Endodermal cell (in vitro differentiated cells): ENCODE results near the gene KRTAP9-9. TPM values are rescaled to one million over a fixed set of nuclear protein-coding genes. Genes with fewer than 3 reads are reported as not detected.
"Not testable (repeated sequence)": the region's sequence is repeated elsewhere in the genome, so short reads cannot be mapped to it uniquely, and the experiment has no call there.

ENCODE experiments used
- DNase-seq: peaks from one replicate; pipeline ENCODE4 v3.0.0-alpha.2; 2017
- H3K27ac ChIP-seq: 2 replicates; pipeline ENCODE4 v1.5.1; 2013; ENCODE audit warnings: mild to moderate bottlenecking, low read depth, low read length, moderate library complexity
- H3K27me3 ChIP-seq: 2 replicates; pipeline ENCODE4 v1.6.1; 2013; ENCODE audit warnings: mild to moderate bottlenecking, low read length, moderate library complexity; ENCODE audit not compliant: insufficient read depth, control insufficient read depth, poor library complexity, severe bottlenecking
- H3K36me3 ChIP-seq: 2 replicates; pipeline ENCODE4 v1.7.0; 2013; ENCODE audit warnings: mild to moderate bottlenecking, low read length, moderate library complexity; ENCODE audit not compliant: control insufficient read depth, insufficient read depth
- H3K4me1 ChIP-seq: one replicate; pipeline ENCODE4 v1.7.0; 2013; ENCODE audit warnings: low read length; ENCODE audit not compliant: control insufficient read depth, insufficient read depth
- H3K4me3 ChIP-seq: 2 replicates; pipeline ENCODE4 v1.5.1; 2013; ENCODE audit warnings: mild to moderate bottlenecking, low read length, moderate library complexity
- H3K9ac ChIP-seq: 2 replicates; pipeline ENCODE4 v1.6.1; 2013; ENCODE audit warnings: mild to moderate bottlenecking, low read length, moderate library complexity; ENCODE audit not compliant: poor library complexity, severe bottlenecking; ENCODE audit errors: extremely low read depth
- H3K9me3 ChIP-seq: 2 replicates; pipeline ENCODE4 v1.6.1; 2013; ENCODE audit warnings: mild to moderate bottlenecking, low read length, moderate library complexity; ENCODE audit not compliant: control insufficient read depth
- H3K27ac Mint-ChIP-seq: 2 replicates; pipeline ENCODE4 v1.8.0; 2020; ENCODE audit warnings: mixed read lengths
- H3K27me3 Mint-ChIP-seq: 2 replicates; pipeline ENCODE4 v1.8.0; 2021; ENCODE audit warnings: mild to moderate bottlenecking, mixed read lengths; ENCODE audit not compliant: insufficient read depth
- H3K36me3 Mint-ChIP-seq: 2 replicates; pipeline ENCODE4 v1.8.0; 2020; ENCODE audit warnings: low read depth, mixed read lengths
- H3K4me1 Mint-ChIP-seq: 2 replicates; pipeline ENCODE4 v1.8.0; 2020; ENCODE audit warnings: mixed read lengths
- H3K4me3 Mint-ChIP-seq: 2 replicates; pipeline ENCODE4 v1.8.0; 2020; ENCODE audit warnings: mild to moderate bottlenecking, moderate library complexity, mixed read lengths
- H3K9me3 Mint-ChIP-seq: 2 replicates; pipeline ENCODE4 v1.8.0; 2020; ENCODE audit warnings: mild to moderate bottlenecking, mixed read lengths
- WGBS, 2 experiments: methylation state at CpG; one replicate each; pipeline versions ENCODE4 v1.1.5 to v1.1.7; 2013; ENCODE audit warnings: missing lambda C conversion rate in 2 of 2, mixed read lengths in 1 of 2; ENCODE audit not compliant: insufficient coverage in 1 of 2, insufficient read length in 1 of 2; 5-methylcytosine and 5-hydroxymethylcytosine counted together
- total RNA-seq, 2 donors: library from RNA; stranded (reverse); fragmentation: NEBNext Ultra II Directional in 1 of 2; extraction: Animal tissue kit (Norgen Biotek cat#: 25700) in 1 of 2; gene quantifications; 2 replicates in 1 of 2; 3 replicates in 1 of 2; pipeline ENCODE4 v1.2.1, GENCODE V29; 2021
- TF ChIP-seq, protein P1 (sequence below): fragments of 200-600 bp; sonication (generic); conservative IDR thresholded peaks from 2 replicates; pipeline ENCODE4 v1.5.0; 2021; ENCODE audit warnings: antibody characterized with exemption, mild to moderate bottlenecking

The KRTAP9-9 gene
- total RNA-seq, 2 donors from 2014 or later = not detected

DNA sequence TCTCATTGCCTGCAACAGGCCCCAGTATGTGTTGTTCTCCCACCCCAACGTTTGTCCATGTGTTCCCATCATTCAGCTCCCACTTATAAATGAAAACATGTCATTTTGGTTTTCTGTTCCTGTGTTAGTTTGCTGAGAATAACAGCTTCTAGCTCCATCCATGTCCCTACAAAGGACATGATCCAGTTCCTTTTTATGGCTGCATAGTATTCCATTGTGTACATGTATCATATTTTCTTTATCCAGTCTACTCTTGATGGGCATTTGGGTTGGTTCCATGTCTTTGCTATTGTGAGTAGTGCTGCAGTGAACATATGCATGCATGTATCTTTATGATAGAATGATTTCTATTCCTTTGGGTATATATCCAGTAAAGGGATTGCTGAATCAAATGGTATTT is 39.5 kb upstream of the KRTAP9-9 start:
- Mint-ChIP-seq H3K9me3 (peaks cover 8% of the 10 kb centered on the region), H3K4me1 (no peaks in the 10 kb centered on the region), H3K36me3 (no peaks in the 10 kb centered on the region), H3K4me3 (no peak overlapping the region), H3K27ac (no peak overlapping the region), H3K27me3 (peaks cover 11% of the 10 kb centered on the region)
- TF ChIP-seq, protein P1, sequence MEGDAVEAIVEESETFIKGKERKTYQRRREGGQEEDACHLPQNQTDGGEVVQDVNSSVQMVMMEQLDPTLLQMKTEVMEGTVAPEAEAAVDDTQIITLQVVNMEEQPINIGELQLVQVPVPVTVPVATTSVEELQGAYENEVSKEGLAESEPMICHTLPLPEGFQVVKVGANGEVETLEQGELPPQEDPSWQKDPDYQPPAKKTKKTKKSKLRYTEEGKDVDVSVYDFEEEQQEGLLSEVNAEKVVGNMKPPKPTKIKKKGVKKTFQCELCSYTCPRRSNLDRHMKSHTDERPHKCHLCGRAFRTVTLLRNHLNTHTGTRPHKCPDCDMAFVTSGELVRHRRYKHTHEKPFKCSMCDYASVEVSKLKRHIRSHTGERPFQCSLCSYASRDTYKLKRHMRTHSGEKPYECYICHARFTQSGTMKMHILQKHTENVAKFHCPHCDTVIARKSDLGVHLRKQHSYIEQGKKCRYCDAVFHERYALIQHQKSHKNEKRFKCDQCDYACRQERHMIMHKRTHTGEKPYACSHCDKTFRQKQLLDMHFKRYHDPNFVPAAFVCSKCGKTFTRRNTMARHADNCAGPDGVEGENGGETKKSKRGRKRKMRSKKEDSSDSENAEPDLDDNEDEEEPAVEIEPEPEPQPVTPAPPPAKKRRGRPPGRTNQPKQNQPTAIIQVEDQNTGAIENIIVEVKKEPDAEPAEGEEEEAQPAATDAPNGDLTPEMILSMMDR = no peak
- no peak for DNase-seq
- no peak overlapping the region for H3K27ac ChIP-seq
- 85 to 100% methylated on average over 1 of the region's 1 CpG for WGBS, 2 experiments
- H3K9ac ChIP-seq = no peak overlapping the region
- H3K4me1 ChIP-seq = no peaks in the 10 kb centered on the region
- no peaks in the 10 kb centered on the region for H3K27me3 ChIP-seq
- no peaks in the 10 kb centered on the region for H3K9me3 ChIP-seq
- H3K36me3 ChIP-seq = no peaks in the 10 kb centered on the region
- H3K4me3 ChIP-seq = no peak overlapping the region

GRCh38 chr17:41223821-41224220 is 31.4 kb upstream of the KRTAP9-9 start:
- Histone ChIP-seq H3K4me1 (no peaks in the 10 kb centered on the region), H3K9ac (no peak overlapping the region), H3K9me3 (no peaks in the 10 kb centered on the region), H3K36me3 (no peaks in the 10 kb centered on the region), H3K27me3 (no peaks in the 10 kb centered on the region), H3K27ac (no peak overlapping the region), H3K4me3 (no peak overlapping the region)
- DNase-seq = no peak
- WGBS, 2 experiments = 90 to 94% methylated on average over 2 of the region's 2 CpGs
- TF ChIP-seq, protein P1 = no peak
- no peak overlapping the region for H3K27ac Mint-ChIP-seq
- H3K4me3 Mint-ChIP-seq = no peak overlapping the region
- peaks cover 4% of the 10 kb centered on the region for H3K4me1 Mint-ChIP-seq
- H3K9me3 Mint-ChIP-seq = peaks cover 9% of the 10 kb centered on the region
- no peaks in the 10 kb centered on the region for H3K36me3 Mint-ChIP-seq
- peaks cover 18% of the 10 kb centered on the region for H3K27me3 Mint-ChIP-seq

DNA sequence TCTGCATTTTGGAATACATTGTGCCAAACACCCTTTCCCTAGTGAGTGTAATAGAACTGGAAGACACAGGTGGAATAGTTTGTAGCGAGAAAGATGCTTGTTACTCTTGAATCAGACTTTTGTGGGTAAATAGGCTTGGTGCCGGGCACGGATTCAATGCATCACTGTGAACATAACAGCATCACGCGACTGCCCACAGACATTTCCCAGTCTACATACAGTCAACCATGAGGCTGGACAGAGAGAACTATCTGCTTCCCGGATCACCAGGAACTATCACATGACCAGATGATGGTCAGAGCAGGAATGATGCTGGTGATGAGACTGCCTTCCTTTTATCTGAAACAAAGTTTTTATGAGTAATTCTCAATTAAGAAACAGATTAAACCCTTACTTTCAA is 29.1 kb upstream of the KRTAP9-9 start:
- Mint-ChIP-seq H3K27me3 (peaks cover 5% of the 10 kb centered on the region), H3K9me3 (no peaks in the 10 kb centered on the region), H3K4me1 (peaks cover 4% of the 10 kb centered on the region), H3K36me3 (no peaks in the 10 kb centered on the region), H3K27ac (no peak overlapping the region), H3K4me3 (no peak overlapping the region)
- no peak overlapping the region for H3K4me3 ChIP-seq
- WGBS, 2 experiments = 95 to 96% methylated on average over 3 to 6 of the region's 6 CpGs
- TF ChIP-seq, protein P1 = no peak
- H3K9me3 ChIP-seq = no peaks in the 10 kb centered on the region
- no peaks in the 10 kb centered on the region for H3K27me3 ChIP-seq
- no peaks in the 10 kb centered on the region for H3K4me1 ChIP-seq
- H3K9ac ChIP-seq = no peak overlapping the region
- DNase-seq = no peak
- no peak overlapping the region for H3K27ac ChIP-seq
- H3K36me3 ChIP-seq = no peaks in the 10 kb centered on the region

GRCh38 chr17:41226598-41227095 is 28.5 kb upstream of the KRTAP9-9 start, which contains the start of gene KRTAP9-2:
Gene KRTAP9-2 (plus strand): TSS chr17:41226648. CDS start chr17:41226655, 7 bp downstream.
- H3K4me3 Mint-ChIP-seq, H3K4me1 Mint-ChIP-seq, DNase-seq, H3K27me3 Mint-ChIP-seq, H3K27ac ChIP-seq, H3K27ac Mint-ChIP-seq, H3K9me3 Mint-ChIP-seq, H3K36me3 ChIP-seq, H3K4me1 ChIP-seq, H3K27me3 ChIP-seq, H3K9ac ChIP-seq, H3K9me3 ChIP-seq, H3K4me3 ChIP-seq, H3K36me3 Mint-ChIP-seq: not testable (repeated sequence)
- 79 to 82% methylated on average over 2 of the region's 4 CpGs for WGBS, 2 experiments
